ENCODE measurements around the gene ADH7. TPM values are rescaled to one million over a fixed set of nuclear protein-coding genes. Genes with fewer than 3 reads are reported as not detected.
"Not testable (repeated sequence)": the region's sequence is repeated elsewhere in the genome, so short reads cannot be mapped to it uniquely, and the experiment has no call there.

The ADH7 gene
- total and polyA plus RNA-seq, 7 experiments from 2014 or later, result not detected

GRCh38 chr4:99430106-99430505 is 5.0 kb downstream of the ADH7 start:
- Mint-ChIP-seq H3K9me3 (peaks cover 0 to 4% (median 0%) of the 10 kb centered on the region in 11 donors), H3K27ac (no peak overlapping the region), H3K4me3 (no peak overlapping the region), H3K36me3 (no peaks in the 10 kb centered on the region), H3K4me1 (no peaks in the 10 kb centered on the region), H3K27me3 (peaks cover 0 to 12% (median 8%) of the 10 kb centered on the region in 5 donors)
- ChIA-PET CTCF (no interaction called here), POLR2A (no interaction called here)
- Histone ChIP-seq H3K4me1 (ENCODE audit: control insufficient read depth in 2 of 2, insufficient read depth in 2 of 2, low read length in 2 of 2) (no peaks in the 10 kb centered on the region), H3K27me3 (ENCODE audit: control insufficient read depth in 2 of 2, insufficient read depth in 2 of 2, low read length in 2 of 2) (no peaks in the 10 kb centered on the region), H3K27ac (ENCODE audit: low read depth, low read length) (no peak overlapping the region), H3K36me3 (ENCODE audit: control insufficient read depth in 2 of 3, insufficient read depth in 3 of 3, low read length in 3 of 3) (no peaks in the 10 kb centered on the region), H3K9me3 (ENCODE audit: control insufficient read depth in 2 of 3, low read length in 3 of 3) (no peaks in the 10 kb centered on the region), H3K4me3 (ENCODE audit: low read length) (no peak overlapping the region)
- intact Hi-C loops (cut with micrococcal nuclease), result no loop called here
- ATAC-seq, result no peak
- no peak for DNase-seq

GRCh38 chr4:99417125-99417524 is 18.0 kb downstream of the ADH7 start:
- no peak overlapping the region for H3K4me3 Mint-ChIP-seq
- H3K36me3 Mint-ChIP-seq, result peaks cover 0 to 5% (median 0%) of the 10 kb centered on the region in 5 donors
- ChIA-PET CTCF (interaction anchor here (1.0 kb wide), 1 partner anchor 14 kb away, joined by 3 read pairs; no protein-coding TSS in a partner anchor), POLR2A (no interaction called here)
- H3K9me3 ChIP-seq (ENCODE audit: control insufficient read depth in 2 of 3, low read length in 3 of 3), result no peaks in the 10 kb centered on the region
- DNase-seq, result no peak
- no peak overlapping the region for H3K27ac Mint-ChIP-seq
- no peak for ATAC-seq
- intact Hi-C loops (cut with micrococcal nuclease), result no loop called here
- no peak overlapping the region for H3K27ac ChIP-seq (ENCODE audit: low read depth, low read length)
- H3K9me3 Mint-ChIP-seq, result peaks cover 0 to 10% (median 1%) of the 10 kb centered on the region in 11 donors
- peaks cover 0 to 11% (median 3%) of the 10 kb centered on the region in 5 donors for H3K27me3 Mint-ChIP-seq
- H3K27me3 ChIP-seq (ENCODE audit: control insufficient read depth in 2 of 2, insufficient read depth in 2 of 2, low read length in 2 of 2), result no peaks in the 10 kb centered on the region
- no peaks in the 10 kb centered on the region for H3K4me1 ChIP-seq (ENCODE audit: control insufficient read depth in 2 of 2, insufficient read depth in 2 of 2, low read length in 2 of 2)
- H3K36me3 ChIP-seq (ENCODE audit: control insufficient read depth in 2 of 3, insufficient read depth in 3 of 3, low read length in 3 of 3), result no peaks in the 10 kb centered on the region
- H3K4me1 Mint-ChIP-seq, result no peaks in the 10 kb centered on the region
- H3K4me3 ChIP-seq (ENCODE audit: low read length), result no peak overlapping the region

GRCh38 chr4:99415762-99416161 is 19.4 kb downstream of the ADH7 start:
- H3K27me3 Mint-ChIP-seq, result peaks cover 0 to 11% (median 0%) of the 10 kb centered on the region in 5 donors
- H3K4me3 ChIP-seq (ENCODE audit: low read length); POLR2A ChIA-PET; H3K4me1 Mint-ChIP-seq; H3K9me3 ChIP-seq (ENCODE audit: control insufficient read depth in 2 of 3, low read length in 3 of 3); intact Hi-C loops (cut with micrococcal nuclease); ATAC-seq; H3K27ac ChIP-seq (ENCODE audit: low read depth, low read length); H3K27ac Mint-ChIP-seq; H3K36me3 ChIP-seq (ENCODE audit: control insufficient read depth in 2 of 3, insufficient read depth in 3 of 3, low read length in 3 of 3); CTCF ChIA-PET; H3K4me3 Mint-ChIP-seq; H3K27me3 ChIP-seq (ENCODE audit: control insufficient read depth in 2 of 2, insufficient read depth in 2 of 2, low read length in 2 of 2); H3K9me3 Mint-ChIP-seq; DNase-seq; H3K36me3 Mint-ChIP-seq; H3K4me1 ChIP-seq (ENCODE audit: control insufficient read depth in 2 of 2, insufficient read depth in 2 of 2, low read length in 2 of 2): not testable (repeated sequence)

GRCh38 chr4:99414902-99415301 is 20.2 kb downstream of the ADH7 start:
- H3K9me3 Mint-ChIP-seq; H3K4me3 Mint-ChIP-seq; H3K36me3 ChIP-seq (ENCODE audit: control insufficient read depth in 2 of 3, insufficient read depth in 3 of 3, low read length in 3 of 3); H3K9me3 ChIP-seq (ENCODE audit: control insufficient read depth in 2 of 3, low read length in 3 of 3); ATAC-seq; H3K36me3 Mint-ChIP-seq; POLR2A ChIA-PET; DNase-seq; H3K27ac ChIP-seq (ENCODE audit: low read depth, low read length); H3K27ac Mint-ChIP-seq; H3K4me3 ChIP-seq (ENCODE audit: low read length); H3K4me1 Mint-ChIP-seq; H3K4me1 ChIP-seq (ENCODE audit: control insufficient read depth in 2 of 2, insufficient read depth in 2 of 2, low read length in 2 of 2); intact Hi-C loops (cut with micrococcal nuclease); H3K27me3 ChIP-seq (ENCODE audit: control insufficient read depth in 2 of 2, insufficient read depth in 2 of 2, low read length in 2 of 2): not testable (repeated sequence)
- CTCF ChIA-PET, result interaction anchor here (1.2 kb wide), 1 partner anchor 9 kb away, joined by 3 read pairs; no protein-coding TSS in a partner anchor
- peaks cover 0 to 11% (median 0%) of the 10 kb centered on the region in 5 donors for H3K27me3 Mint-ChIP-seq

- H3K27ac ChIP-seq (ENCODE audit: low read depth, low read length), result no peak overlapping the region
- Mint-ChIP-seq H3K27ac (no peak overlapping the region), H3K4me3 (no peak overlapping the region), H3K27me3 (peaks cover 0 to 11% (median 0%) of the 10 kb centered on the region in 5 donors), H3K36me3 (no peaks in the 10 kb centered on the region), H3K4me1 (no peaks in the 10 kb centered on the region), H3K9me3 (no peaks in the 10 kb centered on the region)
- H3K27me3 ChIP-seq (ENCODE audit: control insufficient read depth in 2 of 2, insufficient read depth in 2 of 2, low read length in 2 of 2), result no peaks in the 10 kb centered on the region
- intact Hi-C loops (cut with micrococcal nuclease), result no loop called here
- no peaks in the 10 kb centered on the region for H3K36me3 ChIP-seq (ENCODE audit: control insufficient read depth in 2 of 3, insufficient read depth in 3 of 3, low read length in 3 of 3)
- POLR2A ChIA-PET, result no interaction called here
- no peak for DNase-seq
- H3K9me3 ChIP-seq (ENCODE audit: control insufficient read depth in 2 of 3, low read length in 3 of 3), result no peaks in the 10 kb centered on the region
- no peak overlapping the region for H3K4me3 ChIP-seq (ENCODE audit: low read length)
- CTCF ChIA-PET, result interaction anchor here (0.6 to 1.2 kb wide), 2 partner anchors 9 to 196 kb away, joined by 3 read pairs; no protein-coding TSS in a partner anchor
- no peaks in the 10 kb centered on the region for H3K4me1 ChIP-seq (ENCODE audit: control insufficient read depth in 2 of 2, insufficient read depth in 2 of 2, low read length in 2 of 2)
- no peak for ATAC-seq
Observed at GRCh38 chr4:99414401-99414800, 20.7 kb downstream of the ADH7 start.

- CTCF ChIA-PET, result no interaction called here
- Mint-ChIP-seq H3K36me3 (no peaks in the 10 kb centered on the region), H3K4me3 (no peak overlapping the region), H3K27ac (no peak overlapping the region), H3K4me1 (no peaks in the 10 kb centered on the region), H3K9me3 (no peaks in the 10 kb centered on the region), H3K27me3 (peaks cover 0 to 11% (median 0%) of the 10 kb centered on the region in 5 donors)
- DNase-seq, result no peak
- Histone ChIP-seq H3K27ac (ENCODE audit: low read depth, low read length) (no peak overlapping the region), H3K4me1 (ENCODE audit: control insufficient read depth in 2 of 2, insufficient read depth in 2 of 2, low read length in 2 of 2) (no peaks in the 10 kb centered on the region), H3K27me3 (ENCODE audit: control insufficient read depth in 2 of 2, insufficient read depth in 2 of 2, low read length in 2 of 2) (no peaks in the 10 kb centered on the region), H3K9me3 (ENCODE audit: control insufficient read depth in 2 of 3, low read length in 3 of 3) (no peaks in the 10 kb centered on the region), H3K36me3 (ENCODE audit: control insufficient read depth in 2 of 3, insufficient read depth in 3 of 3, low read length in 3 of 3) (no peaks in the 10 kb centered on the region), H3K4me3 (ENCODE audit: low read length) (no peak overlapping the region)
- no peak for ATAC-seq
- POLR2A ChIA-PET, result no interaction called here
- intact Hi-C loops (cut with micrococcal nuclease), result no loop called here
Observed at GRCh38 chr4:99413140-99413539, 22.0 kb downstream of the ADH7 start.

- Mint-ChIP-seq H3K36me3 (no peaks in the 10 kb centered on the region), H3K4me3 (no peak overlapping the region), H3K9me3 (no peaks in the 10 kb centered on the region), H3K27me3 (peaks cover 0 to 14% (median 0%) of the 10 kb centered on the region in 5 donors), H3K4me1 (no peaks in the 10 kb centered on the region), H3K27ac (no peak overlapping the region)
- Histone ChIP-seq H3K4me3 (ENCODE audit: low read length) (no peak overlapping the region), H3K36me3 (ENCODE audit: control insufficient read depth in 2 of 3, insufficient read depth in 3 of 3, low read length in 3 of 3) (no peaks in the 10 kb centered on the region), H3K27me3 (ENCODE audit: control insufficient read depth in 2 of 2, insufficient read depth in 2 of 2, low read length in 2 of 2) (no peaks in the 10 kb centered on the region), H3K27ac (ENCODE audit: low read depth, low read length) (no peak overlapping the region), H3K4me1 (ENCODE audit: control insufficient read depth in 2 of 2, insufficient read depth in 2 of 2, low read length in 2 of 2) (no peaks in the 10 kb centered on the region), H3K9me3 (ENCODE audit: control insufficient read depth in 2 of 3, low read length in 3 of 3) (no peaks in the 10 kb centered on the region)
- ChIA-PET POLR2A (no interaction called here), CTCF (interaction anchor here (1.2 kb wide), 1 partner anchor 16 kb away, joined by 4 read pairs; no protein-coding TSS in a partner anchor)
- DNase-seq, result no peak
- intact Hi-C loops (cut with micrococcal nuclease), result no loop called here
- no peak for ATAC-seq
Observed at GRCh38 chr4:99411041-99411440, 24.1 kb downstream of the ADH7 start.
